ENCODE data around the gene SYNCRIP. TPM values are rescaled to one million over a fixed set of nuclear protein-coding genes. Genes with fewer than 3 reads are reported as not detected.

The SYNCRIP gene
- total RNA-seq, 1 donor from 2014 or later: 25.3 TPM

DNA sequence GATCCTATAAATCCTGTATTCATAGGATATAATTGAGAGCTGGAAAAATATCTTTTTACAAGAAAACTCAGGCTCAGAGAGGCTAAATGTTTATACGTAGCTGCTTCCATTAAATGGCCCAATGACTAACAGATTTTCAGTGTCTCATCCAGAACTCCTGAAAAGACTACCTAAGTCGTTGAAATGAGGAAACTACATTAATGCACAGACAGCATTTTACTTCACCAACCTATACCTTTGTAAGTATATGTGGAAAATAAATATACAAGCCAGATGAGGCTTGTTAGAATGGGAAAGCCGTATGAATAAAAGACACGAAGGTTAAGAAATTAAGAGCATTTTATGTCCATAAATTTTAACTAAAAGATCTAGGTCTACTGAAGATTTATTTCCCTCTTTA, 40.6 kb downstream of the SYNCRIP start:
- TF ChIP-seq, protein P1, sequence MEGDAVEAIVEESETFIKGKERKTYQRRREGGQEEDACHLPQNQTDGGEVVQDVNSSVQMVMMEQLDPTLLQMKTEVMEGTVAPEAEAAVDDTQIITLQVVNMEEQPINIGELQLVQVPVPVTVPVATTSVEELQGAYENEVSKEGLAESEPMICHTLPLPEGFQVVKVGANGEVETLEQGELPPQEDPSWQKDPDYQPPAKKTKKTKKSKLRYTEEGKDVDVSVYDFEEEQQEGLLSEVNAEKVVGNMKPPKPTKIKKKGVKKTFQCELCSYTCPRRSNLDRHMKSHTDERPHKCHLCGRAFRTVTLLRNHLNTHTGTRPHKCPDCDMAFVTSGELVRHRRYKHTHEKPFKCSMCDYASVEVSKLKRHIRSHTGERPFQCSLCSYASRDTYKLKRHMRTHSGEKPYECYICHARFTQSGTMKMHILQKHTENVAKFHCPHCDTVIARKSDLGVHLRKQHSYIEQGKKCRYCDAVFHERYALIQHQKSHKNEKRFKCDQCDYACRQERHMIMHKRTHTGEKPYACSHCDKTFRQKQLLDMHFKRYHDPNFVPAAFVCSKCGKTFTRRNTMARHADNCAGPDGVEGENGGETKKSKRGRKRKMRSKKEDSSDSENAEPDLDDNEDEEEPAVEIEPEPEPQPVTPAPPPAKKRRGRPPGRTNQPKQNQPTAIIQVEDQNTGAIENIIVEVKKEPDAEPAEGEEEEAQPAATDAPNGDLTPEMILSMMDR (IDR thresholded peaks at IDR 0.05): no peak
- no peaks in the 10 kb centered on the region for H3K4me1 ChIP-seq
- H3K27ac ChIP-seq: no peak overlapping the region
- no peak overlapping the region for H3K4me3 ChIP-seq
- H3K9me3 ChIP-seq: no peaks in the 10 kb centered on the region
- peaks cover 0 to 5% of the 10 kb centered on the region in 2 donors for H3K36me3 ChIP-seq
- no peak for DNase-seq (ENCODE audit: low spot score in 2 of 2)
- no peaks in the 10 kb centered on the region for H3K27me3 ChIP-seq
- intact Hi-C loops (cut with DNase I): no loop called here

- Histone ChIP-seq H3K4me1 (no peaks in the 10 kb centered on the region), H3K27me3 (no peaks in the 10 kb centered on the region), H3K36me3 (no peaks in the 10 kb centered on the region), H3K27ac (no peak overlapping the region), H3K9me3 (no peaks in the 10 kb centered on the region), H3K4me3 (no peak overlapping the region)
- intact Hi-C loops (cut with DNase I): no loop called here
- DNase-seq (ENCODE audit: low spot score in 2 of 2): no peak
- TF ChIP-seq, protein P1 (IDR thresholded peaks at IDR 0.05): no peak
These were observed 41.9 kb downstream of the SYNCRIP start for GRCh38 chr6:85600713-85601313.

DNA sequence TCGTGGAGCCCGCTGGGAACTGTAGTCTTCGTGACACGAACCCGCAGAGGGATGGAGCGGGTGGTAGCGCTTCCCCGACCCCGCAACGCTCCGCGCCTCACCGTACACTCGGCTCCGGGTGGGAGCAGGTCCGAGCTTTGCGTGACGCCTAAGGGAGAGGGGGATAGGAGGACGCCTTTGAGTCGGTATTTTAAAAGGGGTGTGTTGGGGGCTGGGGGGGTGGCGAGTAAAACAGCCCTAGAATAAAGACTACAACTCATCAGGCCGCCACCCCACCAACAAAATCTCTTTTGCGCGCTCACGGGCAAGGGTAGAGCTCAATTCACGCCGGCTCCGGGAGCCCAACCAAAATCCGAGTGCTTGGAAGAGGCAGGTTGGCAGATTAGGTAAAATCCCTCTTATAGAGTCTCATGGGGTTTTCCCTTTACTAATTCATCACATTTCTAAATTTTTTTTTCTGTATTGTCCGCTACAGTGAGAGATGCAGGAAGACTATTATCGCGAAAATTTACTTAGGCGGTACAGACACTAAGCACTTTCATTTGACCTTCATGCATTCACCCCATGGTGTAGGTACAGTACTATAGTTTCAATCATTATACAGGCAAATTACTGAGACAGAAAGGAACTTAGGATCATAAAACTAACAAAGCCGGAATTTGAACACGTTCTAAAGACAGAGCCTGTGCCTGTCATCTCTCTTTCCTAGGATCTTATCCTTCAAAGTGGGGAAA, 48.3 kb downstream of the SYNCRIP start:
- Histone ChIP-seq H3K9me3 (no peaks in the 10 kb centered on the region), H3K27ac (peak overlapping the region; percentile 95 to 96), H3K27me3 (no peaks in the 10 kb centered on the region), H3K4me3 (peak overlapping the region; percentile 66 to 87), H3K4me1 (peaks cover 0 to 15% of the 10 kb centered on the region in 2 donors), H3K36me3 (no peaks in the 10 kb centered on the region)
- DNase-seq (ENCODE audit: low spot score in 2 of 2): no peak
- TF ChIP-seq, protein P1 (IDR thresholded peaks at IDR 0.05): no peak
- intact Hi-C loops (cut with DNase I): loop anchor here (1.0 to 5.0 kb wide), 2 partner anchors 48 to 142 kb away; partner anchors contain the start of genes NT5E and SYNCRIP

GRCh38 chr6:85593438-85594196, 49.1 kb downstream of the SYNCRIP start, which contains the start of gene SNX14:
Gene SNX14, minus strand, starts transcription at chr6:85593858. Its CDS starts 140 bp downstream, at chr6:85593718.
- intact Hi-C loops (cut with DNase I): loop anchor here (1.0 to 5.0 kb wide), 3 partner anchors 49 to 141 kb away; partner anchors contain the start of genes NT5E and SYNCRIP
- Histone ChIP-seq H3K27me3 (no peaks in the 10 kb centered on the region), H3K27ac (peak within 1 kb of the TSS; percentile 95 to 96), H3K4me3 (peak within 1 kb of the TSS; percentile 66 to 87), H3K9me3 (no peaks in the 10 kb centered on the region), H3K4me1 (peaks cover 0 to 15% of the 10 kb centered on the region in 2 donors), H3K36me3 (no peaks in the 10 kb centered on the region)
- peak; percentile 78 to 97 for DNase-seq (ENCODE audit: low spot score in 2 of 2)
- TF ChIP-seq, protein P1 (IDR thresholded peaks at IDR 0.05): peak in 1 of 3 experiments; percentile 25

- Histone ChIP-seq H3K27me3 (no peaks in the 10 kb centered on the region), H3K36me3 (no peaks in the 10 kb centered on the region), H3K4me1 (peaks cover 0 to 15% of the 10 kb centered on the region in 2 donors), H3K9me3 (no peaks in the 10 kb centered on the region), H3K27ac (no peak overlapping the region), H3K4me3 (peak overlapping the region; percentile 66 to 87)
- TF ChIP-seq, protein P1 (IDR thresholded peaks at IDR 0.05): no peak
- DNase-seq (ENCODE audit: low spot score in 2 of 2): no peak
- intact Hi-C loops (cut with DNase I): loop anchor here (5.0 kb wide), 1 partner anchor 140 kb away; the partner anchor contains the start of gene NT5E
These were observed 50.7 kb downstream of the SYNCRIP start for GRCh38 chr6:85592033-85592432.

Data from ascending aorta (tissue), 2 donors.